MM.1S (cell line): ENCODE data around the gene KYNU.

Experiments used
- DNase-seq: peaks from one replicate; pipeline ENCODE4 v3.0.0-alpha.2; 2015
- H2AFZ ChIP-seq: fragments of 300-600 bp; sonication (generic); 2 replicates; pipeline ENCODE4 v1.6.0; 2016; ENCODE audit warnings: antibody characterized with exemption, low read length
- H3F3A ChIP-seq: fragments of 300-600 bp; sonication (generic); 2 replicates; pipeline ENCODE4 v1.6.1; 2016; ENCODE audit warnings: mild to moderate bottlenecking, antibody characterized with exemption, low read length, moderate library complexity, mixed read lengths; ENCODE audit not compliant: insufficient read depth
- H3K27ac ChIP-seq: fragments of 300-600 bp; sonication (generic); 2 replicates; pipeline ENCODE4 v1.5.1; 2016; ENCODE audit warnings: mild to moderate bottlenecking, low read length
- H3K27me3 ChIP-seq: fragments of 300-600 bp; sonication (generic); replicated peaks from 2 replicates; pipeline ENCODE4 v1.6.0; 2016; ENCODE audit warnings: low read length; ENCODE audit not compliant: insufficient read depth
- H3K36me3 ChIP-seq: fragments of 300-600 bp; sonication (generic); replicated peaks from 2 replicates; pipeline ENCODE4 v1.6.1; 2016; ENCODE audit warnings: mild to moderate bottlenecking, low read length, mixed read lengths; ENCODE audit not compliant: insufficient read depth
- H3K4me1 ChIP-seq: fragments of 300-600 bp; sonication (generic); 2 replicates; pipeline ENCODE4 v1.6.1; 2016; ENCODE audit warnings: low read length, mixed read lengths
- H3K4me2 ChIP-seq: fragments of 300-600 bp; sonication (generic); 2 replicates; pipeline ENCODE4 v1.6.0; 2016; ENCODE audit warnings: low read depth, low read length
- H3K4me3 ChIP-seq: fragments of 300-600 bp; sonication (generic); 2 replicates; pipeline ENCODE4 v1.5.1; 2016; ENCODE audit warnings: low read length, mixed read lengths
- H3K79me2 ChIP-seq: fragments of 300-600 bp; sonication (generic); 2 replicates; pipeline ENCODE4 v1.6.1; 2016; ENCODE audit warnings: mixed run types, low read length, mixed read lengths
- H3K9ac ChIP-seq: fragments of 300-600 bp; sonication (generic); 2 replicates; pipeline ENCODE4 v1.6.1; 2016; ENCODE audit warnings: low read length, mixed read lengths
- H3K9me2 ChIP-seq: fragments of 300-600 bp; sonication (generic); replicated peaks from 2 replicates; pipeline ENCODE4 v1.6.1; 2016; ENCODE audit warnings: mild to moderate bottlenecking, low read length, mixed read lengths; ENCODE audit not compliant: insufficient read depth
- H3K9me3 ChIP-seq: fragments of 300-600 bp; sonication (generic); replicated peaks from 2 replicates; pipeline ENCODE4 v1.6.1; 2016; ENCODE audit warnings: mild to moderate bottlenecking, low read length, mixed read lengths; ENCODE audit not compliant: insufficient read depth
- H4K20me1 ChIP-seq: fragments of 300-600 bp; sonication (generic); 2 replicates; pipeline ENCODE4 v1.6.1; 2016; ENCODE audit warnings: mild to moderate bottlenecking, low read length, moderate library complexity, mixed read lengths; ENCODE audit not compliant: insufficient read depth
- EZH2 ChIP-seq: fragments of 300-600 bp; sonication (generic); optimal IDR thresholded peaks from 2 replicates; pipeline ENCODE3; 2017; ENCODE audit warnings: low read depth, mild to moderate bottlenecking, antibody characterized with exemption, low read length, mixed read lengths
- EZH2phosphoT487 ChIP-seq: fragments of 300-600 bp; sonication (generic); IDR thresholded peaks from 2 replicates; pipeline ENCODE4 v1.6.1; 2018; ENCODE audit warnings: antibody characterized with exemption, low read length
- TF ChIP-seq, protein P1 (sequence below): fragments of 300-600 bp; sonication (generic); IDR thresholded peaks from 2 replicates; pipeline ENCODE4 v1.5.1; 2016; ENCODE audit warnings: antibody characterized with exemption, low read length, mixed read lengths

KYNU gene

DNA sequence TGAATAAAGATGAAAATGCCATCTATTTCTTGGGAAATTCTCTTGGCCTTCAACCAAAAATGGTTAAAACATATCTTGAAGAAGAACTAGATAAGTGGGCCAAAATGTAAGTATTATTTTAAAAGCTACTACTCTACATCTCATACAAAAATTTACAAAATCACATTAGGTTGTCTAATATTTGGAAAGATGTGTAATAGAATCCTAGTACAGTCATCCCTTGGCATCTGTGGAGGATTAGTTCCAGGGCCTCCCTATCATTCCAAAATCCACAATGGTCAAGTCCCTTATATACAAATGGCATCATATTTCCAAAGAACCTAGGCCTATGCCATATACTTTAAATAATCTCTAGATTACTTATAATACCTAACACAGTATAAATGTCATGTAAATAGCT, 41.2 kb downstream of the KYNU start:
- H2AFZ ChIP-seq = no peak overlapping the region
- H3K9me3 ChIP-seq = no peaks in the 10 kb centered on the region
- no peak overlapping the region for H3K9ac ChIP-seq
- no peak for DNase-seq
- H3F3A ChIP-seq = no peaks in the 10 kb centered on the region
- TF ChIP-seq EZH2phosphoT487 (no peak), EZH2 (no peak)
- TF ChIP-seq, protein P1, sequence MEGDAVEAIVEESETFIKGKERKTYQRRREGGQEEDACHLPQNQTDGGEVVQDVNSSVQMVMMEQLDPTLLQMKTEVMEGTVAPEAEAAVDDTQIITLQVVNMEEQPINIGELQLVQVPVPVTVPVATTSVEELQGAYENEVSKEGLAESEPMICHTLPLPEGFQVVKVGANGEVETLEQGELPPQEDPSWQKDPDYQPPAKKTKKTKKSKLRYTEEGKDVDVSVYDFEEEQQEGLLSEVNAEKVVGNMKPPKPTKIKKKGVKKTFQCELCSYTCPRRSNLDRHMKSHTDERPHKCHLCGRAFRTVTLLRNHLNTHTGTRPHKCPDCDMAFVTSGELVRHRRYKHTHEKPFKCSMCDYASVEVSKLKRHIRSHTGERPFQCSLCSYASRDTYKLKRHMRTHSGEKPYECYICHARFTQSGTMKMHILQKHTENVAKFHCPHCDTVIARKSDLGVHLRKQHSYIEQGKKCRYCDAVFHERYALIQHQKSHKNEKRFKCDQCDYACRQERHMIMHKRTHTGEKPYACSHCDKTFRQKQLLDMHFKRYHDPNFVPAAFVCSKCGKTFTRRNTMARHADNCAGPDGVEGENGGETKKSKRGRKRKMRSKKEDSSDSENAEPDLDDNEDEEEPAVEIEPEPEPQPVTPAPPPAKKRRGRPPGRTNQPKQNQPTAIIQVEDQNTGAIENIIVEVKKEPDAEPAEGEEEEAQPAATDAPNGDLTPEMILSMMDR = no peak
- no peak overlapping the region for H3K27ac ChIP-seq
- no peaks in the 10 kb centered on the region for H3K79me2 ChIP-seq
- no peak overlapping the region for H3K4me2 ChIP-seq
- no peaks in the 10 kb centered on the region for H3K9me2 ChIP-seq
- no peaks in the 10 kb centered on the region for H3K4me1 ChIP-seq
- no peak overlapping the region for H3K4me3 ChIP-seq
- no peaks in the 10 kb centered on the region for H3K27me3 ChIP-seq
- no peaks in the 10 kb centered on the region for H3K36me3 ChIP-seq
- no peaks in the 10 kb centered on the region for H4K20me1 ChIP-seq

DNA sequence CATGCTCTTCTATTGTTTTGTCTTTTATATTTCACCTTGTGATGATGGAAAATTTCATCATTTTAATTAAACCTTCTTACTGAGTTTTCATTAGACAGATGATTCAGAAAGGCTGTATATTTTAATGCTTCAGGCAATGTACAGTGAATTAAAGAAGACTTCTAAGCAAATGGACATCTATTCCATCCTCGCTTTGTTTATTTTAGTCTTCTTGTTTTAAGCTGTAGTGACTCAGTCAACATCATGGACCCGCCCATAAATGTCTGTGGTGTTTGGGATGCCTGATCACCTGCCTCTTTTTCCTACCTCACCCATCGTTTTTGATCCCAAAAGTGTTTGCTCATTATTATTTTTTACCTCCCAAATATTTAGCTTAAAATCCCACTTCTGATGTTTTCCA, 43.1 kb downstream of the KYNU start:
- H3K27me3 ChIP-seq = no peaks in the 10 kb centered on the region
- no peaks in the 10 kb centered on the region for H3K36me3 ChIP-seq
- TF ChIP-seq EZH2phosphoT487 = no peak
- no peak for TF ChIP-seq EZH2
- TF ChIP-seq, protein P1 = no peak
- H3K9ac ChIP-seq = no peak overlapping the region
- H4K20me1 ChIP-seq = no peaks in the 10 kb centered on the region
- H3K79me2 ChIP-seq = no peaks in the 10 kb centered on the region
- no peak overlapping the region for H3K4me2 ChIP-seq
- H3K27ac ChIP-seq = no peak overlapping the region
- H3K9me2 ChIP-seq = no peaks in the 10 kb centered on the region
- no peak overlapping the region for H2AFZ ChIP-seq
- H3K4me1 ChIP-seq = no peaks in the 10 kb centered on the region
- H3K9me3 ChIP-seq = no peaks in the 10 kb centered on the region
- H3F3A ChIP-seq = no peaks in the 10 kb centered on the region
- no peak overlapping the region for H3K4me3 ChIP-seq
- DNase-seq = no peak

DNA sequence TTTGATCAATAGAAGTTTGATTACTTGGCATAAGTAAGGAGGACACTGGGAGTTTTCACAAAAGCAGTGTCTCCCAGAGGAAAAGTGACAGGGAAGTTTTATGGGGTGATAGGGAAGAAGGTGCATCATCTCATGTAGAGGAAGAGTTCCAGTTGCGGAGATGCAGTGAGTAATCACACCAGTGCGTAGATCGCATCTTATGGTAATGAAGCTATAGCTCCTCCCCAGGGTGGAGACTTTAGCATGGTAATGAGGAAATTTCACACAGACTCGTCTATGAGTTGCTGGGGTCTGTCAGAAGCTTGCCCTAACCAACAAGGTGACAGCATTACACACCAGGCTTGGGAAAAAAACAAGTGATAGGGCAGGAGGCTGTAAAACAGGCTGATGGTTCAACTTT, 49.0 kb downstream of the KYNU start:
- Histone ChIP-seq H3K4me3 (no peak overlapping the region), H3K9me3 (no peaks in the 10 kb centered on the region), H3K27ac (no peak overlapping the region), H2AFZ (no peak overlapping the region), H3K79me2 (no peaks in the 10 kb centered on the region), H3K36me3 (no peaks in the 10 kb centered on the region), H4K20me1 (no peaks in the 10 kb centered on the region), H3K27me3 (no peaks in the 10 kb centered on the region), H3K9me2 (no peaks in the 10 kb centered on the region), H3K9ac (no peak overlapping the region), H3K4me1 (no peaks in the 10 kb centered on the region), H3K4me2 (no peak overlapping the region), H3F3A (no peaks in the 10 kb centered on the region)
- TF ChIP-seq, protein P1 = no peak
- no peak for DNase-seq
